DOHH2 (cell line): ENCODE results near the gene RAB33A.

Experiments
- CTCF ChIP-seq: fragments of 200-600 bp; sonication (generic); IDR thresholded peaks from one replicate; pipeline ENCODE4 v1.5.1; 2014; ENCODE audit warnings: antibody characterized with exemption, mild to moderate bottlenecking, low read depth, low read length; ENCODE audit not compliant: poor library complexity, severe bottlenecking
- EZH2phosphoT487 ChIP-seq: fragments of 200-600 bp; sonication (generic); IDR thresholded peaks from 2 replicates; pipeline ENCODE4 v1.6.1; 2017; ENCODE audit warnings: borderline replicate concordance, mild to moderate bottlenecking, antibody characterized with exemption, low read length, moderate library complexity, mixed read lengths

- TF ChIP-seq CTCF: no peak
- no peak for TF ChIP-seq EZH2phosphoT487
Measured at GRCh38 chrX:130163398-130163797, 8.4 kb upstream of the RAB33A start.
